HepG2 (cell line): ENCODE measurements around the gene EDC3. TPM values are rescaled to one million over a fixed set of nuclear protein-coding genes. Genes with fewer than 3 reads are reported as not detected.

Experiments
- DPF2 ChIP-seq: sonication (generic); formaldehyde crosslinking; IDR thresholded peaks from 2 replicates; pipeline ENCODE4 v1.4.0; 2020; ENCODE audit warnings: mild to moderate bottlenecking, low read depth, missing genetic modification reagents, borderline replicate concordance
- EP300 ChIP-seq, 3 experiments: sonication (generic) in 1 of 3; formaldehyde crosslinking in 1 of 3; IDR thresholded peaks; 2 replicates each; pipeline versions ENCODE4 v1.5.1 to v1.6.1; 2011 to 2020; ENCODE audit warnings: low read depth in 2 of 3, low read length in 2 of 3, borderline replicate concordance in 1 of 3, improper control_type of control experiment in 1 of 3, mild to moderate bottlenecking in 1 of 3, missing genetic modification reagents in 1 of 3, moderate library complexity in 1 of 3
- FOXA3 ChIP-seq: IDR thresholded peaks from 2 replicates; pipeline ENCODE4 v1.6.1; 2016; ENCODE audit warnings: missing genetic modification reagents, missing compliant biosample characterization
- HINFP ChIP-seq: sonication (generic); formaldehyde crosslinking; IDR thresholded peaks from 2 replicates; pipeline ENCODE4 v1.4.0; 2020; ENCODE audit warnings: low read depth, mild to moderate bottlenecking, missing genetic modification reagents
- HOXA5 ChIP-seq: sonication (generic); formaldehyde crosslinking; IDR thresholded peaks from 2 replicates; pipeline ENCODE4 v1.4.0; 2020; ENCODE audit warnings: missing genetic modification reagents
- MEF2D ChIP-seq: sonication (generic); formaldehyde crosslinking; IDR thresholded peaks from 2 replicates; pipeline ENCODE4 v1.5.1; 2020; ENCODE audit warnings: mild to moderate bottlenecking, missing genetic modification reagents
- NCOR1 ChIP-seq: fragments of 200-600 bp; sonication (generic); IDR thresholded peaks from 2 replicates; pipeline ENCODE4 v1.7.0; 2017; ENCODE audit warnings: antibody characterized with exemption, low read length, borderline replicate concordance
- ZBTB42 ChIP-seq: sonication (generic); formaldehyde crosslinking; IDR thresholded peaks from 2 replicates; pipeline ENCODE4 v1.5.0; 2020; ENCODE audit warnings: mild to moderate bottlenecking, missing genetic modification reagents
- ZNF350 ChIP-seq: sonication (generic); formaldehyde crosslinking; IDR thresholded peaks from 2 replicates; pipeline ENCODE4 v1.4.0; 2020; ENCODE audit warnings: mild to moderate bottlenecking, low read depth, missing genetic modification reagents, borderline replicate concordance
- ZNF407 ChIP-seq: sonication (generic); formaldehyde crosslinking; IDR thresholded peaks from one replicate; pipeline ENCODE4 v1.5.1; 2020; ENCODE audit warnings: mild to moderate bottlenecking, missing genetic modification reagents; ENCODE audit errors: not compliant biosample characterization
- ZNF441 ChIP-seq: sonication (generic); formaldehyde crosslinking; IDR thresholded peaks from 2 replicates; pipeline ENCODE4 v1.7.0; 2021; ENCODE audit warnings: missing genetic modification reagents, borderline replicate concordance
- ZNF609 ChIP-seq: sonication (generic); formaldehyde crosslinking; IDR thresholded peaks from 2 replicates; pipeline ENCODE4 v1.4.0; 2020; ENCODE audit warnings: mild to moderate bottlenecking, missing genetic modification reagents, borderline replicate concordance
- polyA plus RNA-seq, 8 experiments: library from polyadenylated mRNA; depleted of rRNA in 3 of 8; stranded (reverse) in 7 of 8; unstranded in 1 of 8; fragments of >200 nt; fragmentation: Illumina TruSeq in 4 of 8; extraction: Trizol in 4 of 8; gene quantifications; 2 replicates each; pipeline versions ENCODE4 v1.2.1 to v1.2.3, GENCODE V29; 2011 to 2016; ENCODE audit warnings: low read depth in 4 of 8, missing spikeins in 1 of 8, mixed read lengths in 1 of 8; ENCODE audit not compliant: insufficient read depth in 1 of 8
- total RNA-seq, 5 experiments: library from RNA; depleted of rRNA; stranded (reverse); fragments of >200 nt; fragmentation: Illumina TruSeq; extraction: Trizol; gene quantifications; 2 replicates each; pipeline ENCODE4 v1.2.3, GENCODE V29; 2016; ENCODE audit warnings: low read depth in 1 of 5

The EDC3 gene
- total and polyA plus RNA-seq, 2 of the 13 experiments (the other 11 are each of a cell fraction or from before 2014, with no cell fraction given), result 17.4 to 32.0 TPM

- peak; percentile 46; the same call in 1 of the 2 replicates for TF ChIP-seq ZNF609 (CRISPR knock-in tag)
- peak; percentile 84; the same call in 1 of the 2 replicates for TF ChIP-seq ZBTB42 (CRISPR knock-in tag)
- TF ChIP-seq HOXA5 (CRISPR knock-in tag), result peak; percentile 68; the same call in 1 of the 2 replicates
- TF ChIP-seq MEF2D (CRISPR knock-in tag), result no peak
- TF ChIP-seq FOXA3 (CRISPR knock-in tag), result no peak
- peak in 1 of 2 experiments; percentile 45; a peak in 1 of 4 replicates for TF ChIP-seq EP300 (IDR thresholded peaks at IDR 0.05; ENCODE audit: low read depth in 2 of 2, low read length in 2 of 2)
- TF ChIP-seq EP300 (CRISPR knock-in tag; IDR thresholded peaks at IDR 0.05; ENCODE audit: borderline replicate concordance), result no peak
- TF ChIP-seq ZNF441 (CRISPR knock-in tag), result peak; percentile 63; the same call in 1 of the 2 replicates
- 0 out of 2 replicates have a peak, but pooled peaks have one; percentile 61 for TF ChIP-seq NCOR1
- no peak for TF ChIP-seq DPF2 (CRISPR knock-in tag)
- TF ChIP-seq ZNF407 (CRISPR knock-in tag), result peak; percentile 49
- peak; percentile 76; the same call in 1 of the 2 replicates for TF ChIP-seq ZNF350
- peak; percentile 83; the same call in 1 of the 2 replicates for TF ChIP-seq HINFP (CRISPR knock-in tag)
Observed at GRCh38 chr15:74598126-74598842, 97.5 kb downstream of the EDC3 start (continued).
